Measurements from ENCODE around the gene ITGA11. TPM values are rescaled to one million over a fixed set of nuclear protein-coding genes. Genes with fewer than 3 reads are reported as not detected.

Gene ITGA11
- total RNA-seq, 1 donor from 2014 or later: 0.92 TPM

DNA sequence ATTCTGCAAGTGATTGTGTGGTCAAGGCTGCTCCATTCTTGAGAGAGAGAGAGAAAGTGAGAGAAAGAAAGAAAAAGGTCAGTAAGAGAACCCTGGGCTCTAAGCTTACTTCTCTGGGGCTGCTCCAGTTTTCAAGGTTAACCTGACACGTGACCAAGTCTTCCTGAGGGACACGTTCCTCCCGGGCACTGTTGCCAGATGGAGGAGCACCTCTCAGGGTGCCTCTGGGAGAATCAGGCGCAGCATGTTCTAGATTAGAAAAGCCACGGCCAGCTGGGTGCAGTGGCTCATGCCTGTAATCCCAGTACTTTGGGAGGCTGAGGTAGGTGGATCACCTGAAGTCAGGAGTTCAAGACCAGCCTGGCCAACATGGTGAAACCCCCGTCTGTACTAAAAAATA, 60.8 kb downstream of the ITGA11 start:
- DNase-seq (ENCODE audit: extremely low spot score, unreplicated experiment): no peak
- no peak for TF ChIP-seq CTCF (conservative IDR thresholded peaks at IDR 0.05)
- no peak overlapping the region for H3K27ac Mint-ChIP-seq
- no peaks in the 10 kb centered on the region for H3K9me3 Mint-ChIP-seq
- H3K36me3 Mint-ChIP-seq: no peaks in the 10 kb centered on the region
- peaks cover 9% of the 10 kb centered on the region for H3K27me3 Mint-ChIP-seq
- no peak overlapping the region for H3K4me3 Mint-ChIP-seq
- peaks cover 18% of the 10 kb centered on the region for H3K4me1 Mint-ChIP-seq (ENCODE audit: unreplicated experiment)

DNA sequence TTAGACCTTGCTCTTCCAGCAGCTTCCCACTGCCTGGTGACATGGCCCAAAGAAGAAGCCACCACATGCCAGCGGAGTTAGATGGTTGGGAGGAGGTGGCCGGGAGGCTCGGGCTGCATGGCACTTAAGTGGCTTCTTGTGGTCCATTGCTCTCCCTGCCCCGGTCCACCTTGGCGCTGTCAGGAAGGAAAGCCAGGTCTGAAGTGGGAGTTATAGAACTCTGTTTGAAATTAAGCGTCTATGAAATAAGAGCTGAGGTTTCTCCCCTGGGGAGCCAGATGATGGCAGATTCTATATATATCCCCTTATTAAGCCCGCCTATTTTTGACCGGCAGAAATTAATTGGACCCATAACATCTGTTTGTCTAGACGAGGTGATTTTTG, 61.2 kb downstream of the ITGA11 start:
- Mint-ChIP-seq H3K27me3 (peaks cover 9% of the 10 kb centered on the region), H3K4me3 (no peak overlapping the region), H3K36me3 (no peaks in the 10 kb centered on the region), H3K27ac (no peak overlapping the region), H3K9me3 (no peaks in the 10 kb centered on the region), H3K4me1 (ENCODE audit: unreplicated experiment) (peaks cover 18% of the 10 kb centered on the region)
- TF ChIP-seq CTCF (conservative IDR thresholded peaks at IDR 0.05): no peak
- DNase-seq (ENCODE audit: extremely low spot score, unreplicated experiment): no peak

DNA sequence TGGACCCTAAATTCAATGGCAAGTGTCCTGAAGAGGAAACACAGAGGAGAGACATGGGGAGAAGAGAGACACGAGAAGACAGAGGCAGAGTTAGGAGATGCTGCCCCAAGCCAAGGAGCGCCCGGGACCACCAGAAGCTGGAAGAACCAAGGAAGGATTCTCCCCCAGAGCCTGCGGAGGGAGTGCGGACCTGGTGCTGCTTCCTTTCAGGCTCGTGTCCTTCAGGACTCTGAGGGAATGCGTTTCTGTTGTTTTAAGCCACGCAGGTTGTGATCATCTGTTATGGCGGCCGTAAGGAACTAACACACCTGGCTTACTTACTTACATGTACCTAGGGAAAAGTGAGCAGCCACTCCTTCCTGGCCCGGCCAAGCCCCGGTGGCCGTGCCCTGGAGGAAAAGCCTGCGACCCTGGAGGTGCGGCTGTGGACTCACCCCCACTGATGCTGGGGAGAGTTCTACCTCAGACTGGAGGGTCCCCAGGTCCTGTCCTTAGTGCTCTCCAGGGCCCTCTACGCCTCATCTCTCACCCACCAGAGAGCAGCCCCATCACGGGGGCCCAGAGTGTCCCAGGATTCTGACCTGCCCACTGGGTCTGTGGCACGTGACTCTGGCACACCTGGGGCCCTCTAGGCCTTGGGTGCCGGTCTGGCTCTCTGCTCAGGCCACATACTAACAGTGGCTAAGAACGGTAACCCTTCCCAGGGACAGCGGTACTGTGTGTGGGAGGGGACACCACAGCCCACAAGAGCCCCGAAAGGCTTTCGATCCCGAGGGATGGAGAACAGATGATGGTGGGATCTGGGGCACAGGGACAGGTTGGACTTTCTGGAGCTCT, 61.8 kb downstream of the ITGA11 start:
- Mint-ChIP-seq H3K36me3 (no peaks in the 10 kb centered on the region), H3K4me1 (ENCODE audit: unreplicated experiment) (peaks cover 19% of the 10 kb centered on the region), H3K4me3 (no peak overlapping the region), H3K27ac (no peak overlapping the region), H3K9me3 (no peaks in the 10 kb centered on the region), H3K27me3 (peaks cover 9% of the 10 kb centered on the region)
- TF ChIP-seq CTCF (conservative IDR thresholded peaks at IDR 0.05): no peak
- DNase-seq (ENCODE audit: extremely low spot score, unreplicated experiment): no peak

GRCh38 chr15:68368731-68369435, 63.1 kb downstream of the ITGA11 start:
- Mint-ChIP-seq H3K9me3 (no peaks in the 10 kb centered on the region), H3K4me3 (no peak overlapping the region), H3K27me3 (peaks cover 9% of the 10 kb centered on the region), H3K4me1 (ENCODE audit: unreplicated experiment) (peaks cover 17% of the 10 kb centered on the region), H3K27ac (no peak overlapping the region), H3K36me3 (no peaks in the 10 kb centered on the region)
- DNase-seq (ENCODE audit: extremely low spot score, unreplicated experiment): no peak
- no peak for TF ChIP-seq CTCF (conservative IDR thresholded peaks at IDR 0.05)

DNA sequence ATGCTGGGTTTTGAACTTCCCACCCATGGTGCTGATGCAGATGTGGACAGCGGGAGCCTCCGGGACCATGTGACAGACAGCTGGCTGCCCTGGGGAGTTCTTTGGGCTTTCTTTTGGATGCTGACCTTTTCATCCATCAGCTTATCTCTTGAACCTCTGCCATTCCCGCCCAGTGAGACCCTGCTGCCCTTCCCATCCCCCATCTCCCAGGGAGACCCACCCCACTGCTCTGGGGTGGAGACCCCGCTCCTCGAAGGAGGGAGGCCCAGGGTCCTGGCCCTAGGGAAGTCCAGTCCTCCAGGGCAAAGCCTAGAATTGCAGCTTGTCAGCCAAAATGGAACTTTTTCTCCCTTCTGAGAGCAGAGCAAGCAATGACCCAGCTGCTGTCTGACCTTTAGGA, 64.0 kb downstream of the ITGA11 start:
- Mint-ChIP-seq H3K4me1 (ENCODE audit: unreplicated experiment) (peaks cover 17% of the 10 kb centered on the region), H3K36me3 (no peaks in the 10 kb centered on the region), H3K4me3 (no peak overlapping the region), H3K27me3 (peaks cover 9% of the 10 kb centered on the region), H3K27ac (no peak overlapping the region), H3K9me3 (no peaks in the 10 kb centered on the region)
- TF ChIP-seq CTCF (conservative IDR thresholded peaks at IDR 0.05): no peak
- no peak for DNase-seq (ENCODE audit: extremely low spot score, unreplicated experiment)
